Neutrophil (primary cell): Measurements from ENCODE around the gene CCK.

Experiments used
- H3K27ac ChIP-seq: fragments of 200-600 bp; sonication (generic); 2 replicates; pipeline ENCODE4 v1.5.1; 2016; ENCODE audit warnings: mild to moderate bottlenecking, moderate library complexity
- H3K27me3 ChIP-seq: fragments of 200-600 bp; sonication (generic); 2 replicates; pipeline ENCODE4 v1.6.0; 2016; ENCODE audit warnings: mild to moderate bottlenecking
- H3K36me3 ChIP-seq: fragments of 200-600 bp; sonication (generic); 2 replicates; pipeline ENCODE4 v1.5.1; 2017
- H3K4me1 ChIP-seq, 2 experiments: fragments of 200-600 bp in 1 of 2; sonication (generic) in 1 of 2; 1 replicate in 1 of 2; 2 replicates in 1 of 2; pipeline versions ENCODE4 v1.5.1 to v1.6.1; 2013 to 2016; ENCODE audit warnings: low read depth in 1 of 2, low read length in 1 of 2, mild to moderate bottlenecking in 1 of 2, moderate library complexity in 1 of 2; ENCODE audit not compliant: control insufficient read depth in 1 of 2, insufficient read depth in 1 of 2
- H3K4me3 ChIP-seq, 2 experiments: fragments of 200-600 bp in 1 of 2; sonication (generic) in 1 of 2; 1 replicate in 1 of 2; 2 replicates in 1 of 2; pipeline ENCODE4 v1.5.1; 2013 to 2016; ENCODE audit warnings: low read depth in 1 of 2, low read length in 1 of 2, mild to moderate bottlenecking in 1 of 2, moderate library complexity in 1 of 2
- H3K9me3 ChIP-seq: fragments of 200-600 bp; sonication (generic); 2 replicates; pipeline ENCODE4 v1.5.1; 2016
- CTCF ChIP-seq: fragments of 200-600 bp; sonication (generic); IDR thresholded peaks from 2 replicates; pipeline ENCODE4 v1.5.1; 2016; ENCODE audit warnings: antibody characterized with exemption

Gene CCK

GRCh38 chr3:42246091-42246490 lies 19.9 kb downstream of the CCK start:
- Histone ChIP-seq H3K9me3 (no peaks in the 10 kb centered on the region), H3K4me3 (no peak overlapping the region), H3K27ac (no peak overlapping the region), H3K27me3 (peaks cover 34% of the 10 kb centered on the region), H3K36me3 (no peaks in the 10 kb centered on the region), H3K4me1 (no peaks in the 10 kb centered on the region)
- TF ChIP-seq CTCF: no peak

- no peaks in the 10 kb centered on the region for H3K9me3 ChIP-seq
- no peak overlapping the region for H3K4me3 ChIP-seq
- no peak for TF ChIP-seq CTCF
- peaks cover 7% of the 10 kb centered on the region for H3K27me3 ChIP-seq
- no peaks in the 10 kb centered on the region for H3K36me3 ChIP-seq
- H3K4me1 ChIP-seq: peaks cover 0 to 3% of the 10 kb centered on the region in 2 experiments
- H3K27ac ChIP-seq: no peak overlapping the region
Measured at GRCh38 chr3:42236611-42237010, 29.4 kb downstream of the CCK start.

- no peak for TF ChIP-seq CTCF
- no peaks in the 10 kb centered on the region for H3K9me3 ChIP-seq
- peaks cover 0 to 3% of the 10 kb centered on the region in 2 experiments for H3K4me1 ChIP-seq
- H3K4me3 ChIP-seq: no peak overlapping the region
- no peak overlapping the region for H3K27ac ChIP-seq
- peaks cover 7% of the 10 kb centered on the region for H3K27me3 ChIP-seq
- H3K36me3 ChIP-seq: no peaks in the 10 kb centered on the region
Measured at GRCh38 chr3:42235532-42235931, 30.5 kb downstream of the CCK start.

- no peak overlapping the region for H3K4me3 ChIP-seq
- TF ChIP-seq CTCF: no peak
- peaks cover 0 to 3% of the 10 kb centered on the region in 2 experiments for H3K4me1 ChIP-seq
- no peaks in the 10 kb centered on the region for H3K9me3 ChIP-seq
- H3K27ac ChIP-seq: no peak overlapping the region
- no peaks in the 10 kb centered on the region for H3K36me3 ChIP-seq
- peaks cover 7% of the 10 kb centered on the region for H3K27me3 ChIP-seq
Measured at GRCh38 chr3:42230860-42231259, 35.1 kb downstream of the CCK start.

GRCh38 chr3:42229942-42230688 lies 35.9 kb downstream of the CCK start:
- Histone ChIP-seq H3K9me3 (no peaks in the 10 kb centered on the region), H3K4me1 (peaks cover 0 to 3% of the 10 kb centered on the region in 2 experiments), H3K4me3 (no peak overlapping the region), H3K27me3 (peaks cover 1% of the 10 kb centered on the region), H3K36me3 (no peaks in the 10 kb centered on the region), H3K27ac (no peak overlapping the region)
- no peak for TF ChIP-seq CTCF
